Measurements from ENCODE around the gene ZSWIM6.
A peak's percentile ranks its signal among the peaks of the same experiment; 100 is the strongest.
"Not testable (repeated sequence)": the region's sequence is repeated elsewhere in the genome, so short reads cannot be mapped to it uniquely, and the experiment has no call there.

Gene ZSWIM6

DNA sequence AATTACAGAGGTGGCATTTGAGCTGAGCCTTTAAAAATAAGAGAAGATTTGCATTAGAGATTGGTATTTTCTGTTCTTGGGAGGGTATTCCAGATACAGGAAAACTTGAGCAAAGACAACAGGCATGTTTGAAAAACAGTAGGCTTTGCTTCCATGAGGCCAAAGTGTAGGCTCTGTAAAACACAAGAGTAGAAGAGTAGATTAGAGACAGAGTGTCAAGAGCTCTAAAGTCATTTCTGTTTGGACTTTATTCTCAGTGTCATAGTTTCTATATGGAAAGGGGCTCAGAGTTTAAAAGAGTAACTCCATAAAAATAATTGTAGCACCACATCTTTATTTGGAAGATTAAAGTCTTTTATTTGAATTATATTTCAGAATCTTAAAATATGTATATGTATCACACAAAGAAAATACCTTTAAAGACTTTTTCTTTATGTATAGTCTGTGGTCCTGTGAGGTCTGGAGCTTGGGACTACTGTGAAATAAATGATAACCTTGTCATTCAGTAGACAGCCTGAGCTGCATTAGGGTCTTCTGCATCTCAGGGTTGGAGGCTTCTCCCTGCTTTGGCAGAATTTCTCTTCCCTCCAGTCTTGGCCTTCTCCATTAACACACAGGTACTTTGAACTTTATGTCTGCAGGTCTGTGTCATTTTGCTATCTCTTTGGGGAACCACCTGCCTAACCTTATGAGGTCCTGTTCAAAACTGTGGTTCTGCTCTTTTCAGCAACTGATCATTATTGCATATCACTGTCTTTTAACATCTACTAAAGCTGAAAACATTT, 73.6 kb downstream of the ZSWIM6 start:
- no peak overlapping the region for H3K4me2 ChIP-seq (ENCODE audit: low read depth, low read length)

DNA sequence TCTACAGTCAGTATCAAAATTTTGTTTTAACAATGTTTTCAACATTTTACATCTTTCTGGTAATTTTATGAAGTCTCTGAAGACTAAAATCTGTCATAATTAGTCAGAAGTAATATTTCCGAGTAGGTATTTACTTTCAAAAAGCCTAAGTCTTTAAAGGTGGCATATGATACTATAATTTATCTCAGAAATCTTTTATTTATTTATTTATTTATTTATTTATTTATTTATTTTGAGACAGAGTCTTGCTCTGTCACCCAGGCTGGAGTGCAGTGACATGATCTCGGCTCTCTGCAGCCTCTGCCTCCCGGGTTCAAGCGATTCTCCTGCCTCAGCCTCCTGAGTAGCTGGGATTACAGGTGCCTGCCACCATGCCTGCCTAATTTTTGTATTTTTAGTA, 74.4 kb downstream of the ZSWIM6 start:
- H3K9me2 ChIP-seq (replicated peaks; ENCODE audit: insufficient read depth, low read length); H4K20me1 ChIP-seq (ENCODE audit: insufficient read depth, low read length); H3K4me2 ChIP-seq (ENCODE audit: low read depth, low read length); H3K9ac ChIP-seq (ENCODE audit: low read length); H3K4me3 ChIP-seq (ENCODE audit: low read length); H3K36me3 ChIP-seq (replicated peaks; ENCODE audit: insufficient read depth, low read length); DNase-seq; H3F3A ChIP-seq (ENCODE audit: insufficient read depth, low read length); H3K27me3 ChIP-seq (replicated peaks; ENCODE audit: insufficient read depth, low read length); H3K27ac ChIP-seq (ENCODE audit: low read length); H3K9me3 ChIP-seq (replicated peaks; ENCODE audit: insufficient read depth, low read length); H2AFZ ChIP-seq (ENCODE audit: low read length): not testable (repeated sequence)
- Histone ChIP-seq H3K79me2 (ENCODE audit: low read length) (peaks cover 35% of the 10 kb centered on the region), H3K4me1 (ENCODE audit: low read length) (peaks cover 29% of the 10 kb centered on the region)

More for the DNA sequence above, 73.6 kb downstream of the ZSWIM6 start:
- Histone ChIP-seq H3K9me2 (replicated peaks; ENCODE audit: insufficient read depth, low read length) (no peaks in the 10 kb centered on the region), H3K36me3 (replicated peaks; ENCODE audit: insufficient read depth, low read length) (no peaks in the 10 kb centered on the region), H3K27ac (ENCODE audit: low read length) (no peak overlapping the region), H3K27me3 (replicated peaks; ENCODE audit: insufficient read depth, low read length) (no peaks in the 10 kb centered on the region), H4K20me1 (ENCODE audit: insufficient read depth, low read length) (no peaks in the 10 kb centered on the region), H3K4me1 (ENCODE audit: low read length) (peaks cover 29% of the 10 kb centered on the region), H3K79me2 (ENCODE audit: low read length) (peaks cover 30% of the 10 kb centered on the region), H2AFZ (ENCODE audit: low read length) (no peak overlapping the region), H3K4me3 (ENCODE audit: low read length) (no peak overlapping the region), H3K9ac (ENCODE audit: low read length) (no peak overlapping the region), H3F3A (ENCODE audit: insufficient read depth, low read length) (0 out of 2 replicates have a peak, but pooled peaks cover 5% of the 10 kb centered on the region), H3K9me3 (replicated peaks; ENCODE audit: insufficient read depth, low read length) (no peaks in the 10 kb centered on the region)
- no peak for DNase-seq
- TF ChIP-seq, protein P1, sequence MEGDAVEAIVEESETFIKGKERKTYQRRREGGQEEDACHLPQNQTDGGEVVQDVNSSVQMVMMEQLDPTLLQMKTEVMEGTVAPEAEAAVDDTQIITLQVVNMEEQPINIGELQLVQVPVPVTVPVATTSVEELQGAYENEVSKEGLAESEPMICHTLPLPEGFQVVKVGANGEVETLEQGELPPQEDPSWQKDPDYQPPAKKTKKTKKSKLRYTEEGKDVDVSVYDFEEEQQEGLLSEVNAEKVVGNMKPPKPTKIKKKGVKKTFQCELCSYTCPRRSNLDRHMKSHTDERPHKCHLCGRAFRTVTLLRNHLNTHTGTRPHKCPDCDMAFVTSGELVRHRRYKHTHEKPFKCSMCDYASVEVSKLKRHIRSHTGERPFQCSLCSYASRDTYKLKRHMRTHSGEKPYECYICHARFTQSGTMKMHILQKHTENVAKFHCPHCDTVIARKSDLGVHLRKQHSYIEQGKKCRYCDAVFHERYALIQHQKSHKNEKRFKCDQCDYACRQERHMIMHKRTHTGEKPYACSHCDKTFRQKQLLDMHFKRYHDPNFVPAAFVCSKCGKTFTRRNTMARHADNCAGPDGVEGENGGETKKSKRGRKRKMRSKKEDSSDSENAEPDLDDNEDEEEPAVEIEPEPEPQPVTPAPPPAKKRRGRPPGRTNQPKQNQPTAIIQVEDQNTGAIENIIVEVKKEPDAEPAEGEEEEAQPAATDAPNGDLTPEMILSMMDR (IDR thresholded peaks at IDR 0.05; ENCODE audit: low read length): no peak
- TF ChIP-seq EZH2phosphoT487 (IDR thresholded peaks at IDR 0.05; ENCODE audit: low read length) (no peak), EZH2 (optimal IDR thresholded peaks at IDR 0.05; ENCODE audit: low read depth, low read length) (no peak)

DNA sequence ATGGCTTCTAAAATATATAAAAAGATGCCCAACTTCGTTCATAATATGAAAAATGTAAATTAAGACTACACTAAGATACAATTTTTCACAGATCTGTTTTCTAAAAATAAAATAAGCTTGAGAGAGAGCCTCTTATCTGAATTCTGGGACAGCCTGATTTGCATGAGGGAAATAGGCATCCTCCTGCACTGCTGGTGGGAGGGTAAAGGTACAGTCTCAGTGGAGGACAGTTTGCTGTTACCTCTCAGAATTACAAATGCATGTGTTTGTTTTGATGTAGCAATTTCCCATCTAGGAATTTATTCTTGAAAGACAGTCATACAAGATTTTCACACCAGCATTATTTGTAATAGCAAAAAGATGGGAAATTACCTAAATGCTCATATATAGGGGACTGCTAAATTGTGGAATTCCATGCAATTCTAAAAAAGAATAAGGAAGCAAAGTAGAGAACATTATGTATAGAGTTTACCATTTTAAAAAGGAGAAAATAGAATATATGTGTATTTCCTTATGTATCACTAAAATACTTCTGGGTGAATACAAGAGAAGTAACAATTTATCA, 75.7 kb downstream of the ZSWIM6 start:
- H3K9me2 ChIP-seq (replicated peaks; ENCODE audit: insufficient read depth, low read length): no peaks in the 10 kb centered on the region
- peaks cover 20% of the 10 kb centered on the region for H3K4me1 ChIP-seq (ENCODE audit: low read length)
- no peaks in the 10 kb centered on the region for H3F3A ChIP-seq (ENCODE audit: insufficient read depth, low read length)
- TF ChIP-seq, protein P1 (IDR thresholded peaks at IDR 0.05; ENCODE audit: low read length): no peak
- no peak for TF ChIP-seq EZH2 (optimal IDR thresholded peaks at IDR 0.05; ENCODE audit: low read depth, low read length)
- no peak for TF ChIP-seq EZH2phosphoT487 (IDR thresholded peaks at IDR 0.05; ENCODE audit: low read length)
- no peak overlapping the region for H3K27ac ChIP-seq (ENCODE audit: low read length)
- H3K79me2 ChIP-seq (ENCODE audit: low read length): peaks cover 36% of the 10 kb centered on the region
- no peaks in the 10 kb centered on the region for H3K9me3 ChIP-seq (replicated peaks; ENCODE audit: insufficient read depth, low read length)
- H3K4me3 ChIP-seq (ENCODE audit: low read length): no peak overlapping the region
- DNase-seq: no peak
- H2AFZ ChIP-seq (ENCODE audit: low read length): no peak overlapping the region
- H3K9ac ChIP-seq (ENCODE audit: low read length): no peak overlapping the region
- peak overlapping the region; percentile 44; the same call in 1 of the 2 replicates for H3K4me2 ChIP-seq (ENCODE audit: low read depth, low read length)
- H3K27me3 ChIP-seq (replicated peaks; ENCODE audit: insufficient read depth, low read length): no peaks in the 10 kb centered on the region
- H4K20me1 ChIP-seq (ENCODE audit: insufficient read depth, low read length): no peaks in the 10 kb centered on the region
- H3K36me3 ChIP-seq (replicated peaks; ENCODE audit: insufficient read depth, low read length): no peaks in the 10 kb centered on the region
